Stimulated activated CD4-positive, alpha-beta T cell treated with anti-CD3 and anti-CD28 coated beads, Interleukin-1b, Interleukin-23, amount 100 ng/mL, for 1 hour (primary cell): ENCODE data around the gene NTN5.
A peak's percentile ranks its signal among the peaks of the same experiment; 100 is the strongest.

Source experiments
- DNase-seq, 2 donors: peaks; one replicate each; pipeline ENCODE4 v3.0.0-alpha.2; 2020; ENCODE audit warnings: low read depth in 2 of 2

Gene NTN5

GRCh38 chr19:48629599-48630295 lies 43.1 kb downstream of the NTN5 start:
- DNase-seq, result no peak

GRCh38 chr19:48629297-48629598 lies 43.6 kb downstream of the NTN5 start:
- no peak for DNase-seq

GRCh38 chr19:48628486-48629296 lies 44.1 kb downstream of the NTN5 start:
- no peak for DNase-seq

GRCh38 chr19:48627865-48628314 lies 44.9 kb downstream of the NTN5 start:
- no peak for DNase-seq

GRCh38 chr19:48627201-48627864 lies 45.5 kb downstream of the NTN5 start:
- DNase-seq, result no peak

GRCh38 chr19:48625891-48626327 lies 46.9 kb downstream of the NTN5 start:
- no peak for DNase-seq

- no peak for DNase-seq
These were observed 47.8 kb downstream of the NTN5 start for GRCh38 chr19:48624791-48625723.

- DNase-seq, result peak; percentile 89 to 94
These were observed 48.7 kb downstream of the NTN5 start for GRCh38 chr19:48624067-48624594.

GRCh38 chr19:48623556-48624066 lies 49.2 kb downstream of the NTN5 start:
- DNase-seq, result no peak

- no peak for DNase-seq
These were observed 52.9 kb downstream of the NTN5 start for GRCh38 chr19:48619692-48620585.

GRCh38 chr19:48618916-48619691 lies 53.7 kb downstream of the NTN5 start, which contains the start of the genes RPL18 and SPHK2:
TSS of gene RPL18 (minus strand) at chr19:48619178. CDS start at chr19:48619143, 35 bp downstream.
TSS of gene SPHK2 (plus strand) at chr19:48619506. CDS start at chr19:48620515, 1,009 bp downstream.
- DNase-seq, result peak; percentile 87 to 89

- DNase-seq, result no peak
These were observed 54.4 kb downstream of the NTN5 start for GRCh38 chr19:48618278-48618915.

GRCh38 chr19:48617146-48617937 lies 55.5 kb downstream of the NTN5 start:
- no peak for DNase-seq

- no peak for DNase-seq
These were observed 56.2 kb downstream of the NTN5 start for GRCh38 chr19:48616491-48617056.

GRCh38 chr19:48616041-48616436 lies 56.8 kb downstream of the NTN5 start:
- DNase-seq, result no peak

- no peak for DNase-seq
These were observed 57.4 kb downstream of the NTN5 start for GRCh38 chr19:48615231-48616040.
